ENCODE data around the gene TEX14. TPM values are rescaled to one million over a fixed set of nuclear protein-coding genes. Genes with fewer than 3 reads are reported as not detected.

The TEX14 gene
- total and polyA plus RNA-seq, 7 donors = 0.05 to 3.5 (median 0.11) TPM; not detected in 1

DNA sequence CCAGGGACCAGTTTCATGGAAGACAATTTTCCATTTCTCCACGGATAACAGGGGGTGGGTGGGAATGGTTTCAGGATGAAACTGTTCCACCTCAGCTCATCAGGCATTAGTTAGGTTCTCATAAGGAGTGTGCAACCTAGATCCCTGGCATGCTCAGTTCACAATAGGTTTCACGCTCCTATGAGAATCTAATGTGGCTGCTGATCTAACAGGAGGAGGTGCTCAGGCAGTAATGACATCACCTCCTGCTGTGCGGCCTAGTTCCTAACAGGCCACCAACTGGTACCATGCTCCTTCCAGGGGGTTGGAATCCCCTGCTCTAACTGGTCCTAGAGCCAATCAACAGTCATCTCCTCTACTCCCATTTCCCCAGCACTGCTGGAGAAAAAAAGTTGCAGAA, 19.9 kb downstream of the TEX14 start:
- Histone ChIP-seq H3K4me1 (no peaks in the 10 kb centered on the region), H3K27ac (no peak overlapping the region), H3K9me3 (no peaks in the 10 kb centered on the region), H3K27me3 (ENCODE audit: insufficient read depth in 3 of 3, low read length in 2 of 3) (peaks cover 0 to 17% (median 2%) of the 10 kb centered on the region in 3 donors), H3K4me3 (no peak overlapping the region), H3K36me3 (ENCODE audit: insufficient read depth in 1 of 2, low read depth in 1 of 2) (no peaks in the 10 kb centered on the region)
- ATAC-seq (no peak), DNase-seq (no peak)
- intact Hi-C loops (cut with DNase I) = no loop called here
- WGBS, 3 donors = 72 to 74% (median 73%) methylated on average over 3 of the region's 3 CpGs
- TF ChIP-seq, protein P1, sequence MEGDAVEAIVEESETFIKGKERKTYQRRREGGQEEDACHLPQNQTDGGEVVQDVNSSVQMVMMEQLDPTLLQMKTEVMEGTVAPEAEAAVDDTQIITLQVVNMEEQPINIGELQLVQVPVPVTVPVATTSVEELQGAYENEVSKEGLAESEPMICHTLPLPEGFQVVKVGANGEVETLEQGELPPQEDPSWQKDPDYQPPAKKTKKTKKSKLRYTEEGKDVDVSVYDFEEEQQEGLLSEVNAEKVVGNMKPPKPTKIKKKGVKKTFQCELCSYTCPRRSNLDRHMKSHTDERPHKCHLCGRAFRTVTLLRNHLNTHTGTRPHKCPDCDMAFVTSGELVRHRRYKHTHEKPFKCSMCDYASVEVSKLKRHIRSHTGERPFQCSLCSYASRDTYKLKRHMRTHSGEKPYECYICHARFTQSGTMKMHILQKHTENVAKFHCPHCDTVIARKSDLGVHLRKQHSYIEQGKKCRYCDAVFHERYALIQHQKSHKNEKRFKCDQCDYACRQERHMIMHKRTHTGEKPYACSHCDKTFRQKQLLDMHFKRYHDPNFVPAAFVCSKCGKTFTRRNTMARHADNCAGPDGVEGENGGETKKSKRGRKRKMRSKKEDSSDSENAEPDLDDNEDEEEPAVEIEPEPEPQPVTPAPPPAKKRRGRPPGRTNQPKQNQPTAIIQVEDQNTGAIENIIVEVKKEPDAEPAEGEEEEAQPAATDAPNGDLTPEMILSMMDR (IDR thresholded peaks at IDR 0.05) = no peak

DNA sequence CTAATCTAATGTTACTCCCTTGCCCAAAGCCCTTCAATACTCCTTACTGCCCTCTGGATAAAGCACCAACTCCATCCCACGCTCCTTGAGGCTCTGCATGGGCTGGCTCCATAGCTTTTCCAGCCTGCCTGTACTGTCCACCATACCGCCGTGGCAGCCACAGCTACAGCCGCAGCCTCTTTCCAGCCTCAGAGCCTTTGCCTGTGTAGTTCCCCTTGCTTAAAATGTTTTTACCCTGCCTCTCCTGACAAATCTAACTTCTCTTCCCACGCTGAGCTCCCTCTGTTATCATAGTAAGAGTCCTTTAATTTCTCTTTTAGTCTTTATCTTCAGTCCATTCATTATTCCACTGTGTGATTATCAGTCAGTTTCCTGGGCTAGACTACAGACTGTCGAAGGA, 22.0 kb downstream of the TEX14 start:
- peaks cover 0 to 13% (median 2%) of the 10 kb centered on the region in 3 donors for H3K27me3 ChIP-seq (ENCODE audit: insufficient read depth in 3 of 3, low read length in 2 of 3)
- H3K4me1 ChIP-seq = no peaks in the 10 kb centered on the region
- 68 to 73% (median 71%) methylated on average over 6 of the region's 6 CpGs for WGBS, 3 donors
- H3K4me3 ChIP-seq = no peak overlapping the region
- no peaks in the 10 kb centered on the region for H3K9me3 ChIP-seq
- TF ChIP-seq, protein P1 (IDR thresholded peaks at IDR 0.05) = no peak
- no peaks in the 10 kb centered on the region for H3K36me3 ChIP-seq (ENCODE audit: insufficient read depth in 1 of 2, low read depth in 1 of 2)
- H3K27ac ChIP-seq = no peak overlapping the region
- intact Hi-C loops (cut with DNase I) = no loop called here
- no peak for DNase-seq
- ATAC-seq = no peak

- H3K27me3 ChIP-seq (ENCODE audit: insufficient read depth in 3 of 3, low read length in 2 of 3) = peaks cover 0 to 13% (median 2%) of the 10 kb centered on the region in 3 donors
- H3K4me3 ChIP-seq = no peak overlapping the region
- H3K27ac ChIP-seq = no peak overlapping the region
- 84 to 89% (median 86%) methylated on average over 2 of the region's 2 CpGs for WGBS, 3 donors
- no peak for DNase-seq
- ATAC-seq = no peak
- H3K4me1 ChIP-seq = no peaks in the 10 kb centered on the region
- no peaks in the 10 kb centered on the region for H3K36me3 ChIP-seq (ENCODE audit: insufficient read depth in 1 of 2, low read depth in 1 of 2)
- no peaks in the 10 kb centered on the region for H3K9me3 ChIP-seq
- intact Hi-C loops (cut with DNase I) = no loop called here
- TF ChIP-seq, protein P1 (IDR thresholded peaks at IDR 0.05) = no peak
These were observed 23.3 kb downstream of the TEX14 start for GRCh38 chr17:58668598-58668935.

- TF ChIP-seq, protein P1 (IDR thresholded peaks at IDR 0.05) = no peak
- 50 to 72% (median 67%) methylated on average over 1 of the region's 1 CpG for WGBS, 3 donors
- H3K27me3 ChIP-seq (ENCODE audit: insufficient read depth in 3 of 3, low read length in 2 of 3) = peaks cover 0 to 13% (median 2%) of the 10 kb centered on the region in 3 donors
- DNase-seq = no peak
- H3K4me3 ChIP-seq = no peak overlapping the region
- ATAC-seq = no peak
- no peaks in the 10 kb centered on the region for H3K9me3 ChIP-seq
- no peaks in the 10 kb centered on the region for H3K36me3 ChIP-seq (ENCODE audit: insufficient read depth in 1 of 2, low read depth in 1 of 2)
- no peaks in the 10 kb centered on the region for H3K4me1 ChIP-seq
- no peak overlapping the region for H3K27ac ChIP-seq
- intact Hi-C loops (cut with DNase I) = no loop called here
These were observed 23.8 kb downstream of the TEX14 start for GRCh38 chr17:58667934-58668597.

DNA sequence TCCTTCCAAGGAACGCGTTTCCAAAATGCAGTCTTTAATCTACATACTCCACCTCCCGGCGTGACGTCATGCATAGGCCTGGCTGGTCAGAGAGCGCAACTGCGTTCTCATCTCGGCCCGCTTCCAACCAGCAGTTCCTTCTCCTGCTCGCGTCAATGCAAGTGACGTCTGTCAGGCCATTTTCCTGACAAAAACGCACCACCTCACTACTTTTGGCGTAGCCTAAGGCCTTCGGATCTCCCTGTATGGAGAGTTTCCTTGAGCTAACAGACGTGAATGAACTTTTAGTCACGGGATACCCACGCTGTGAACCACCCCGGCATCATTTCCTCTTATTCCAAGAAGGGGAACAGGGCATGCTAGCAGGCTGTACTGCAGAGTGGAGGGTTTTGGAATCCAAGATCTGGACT, 25.0 kb downstream of the TEX14 start:
- WGBS, 3 donors = 45 to 50% (median 46%) methylated on average over 19 of the region's 19 CpGs
- peak in 1 of 4 donors; percentile 42 for ATAC-seq

More for the DNA sequence above, 25.0 kb downstream of the TEX14 start:
- Histone ChIP-seq H3K9me3 (no peaks in the 10 kb centered on the region), H3K27ac (no peak overlapping the region), H3K27me3 (ENCODE audit: insufficient read depth in 3 of 3, low read length in 2 of 3) (peaks cover 0 to 13% (median 2%) of the 10 kb centered on the region in 3 donors), H3K4me1 (no peaks in the 10 kb centered on the region), H3K4me3 (peak overlapping the region; percentile 25), H3K36me3 (ENCODE audit: insufficient read depth in 1 of 2, low read depth in 1 of 2) (no peaks in the 10 kb centered on the region)
- intact Hi-C loops (cut with DNase I) = no loop called here
- TF ChIP-seq, protein P1 (IDR thresholded peaks at IDR 0.05) = no peak
- peak; percentile 25 to 71 for DNase-seq
